Measurements from ENCODE around the gene CITED4. TPM values are rescaled to one million over a fixed set of nuclear protein-coding genes. Genes with fewer than 3 reads are reported as not detected.

The CITED4 gene
- total RNA-seq, 1 donor from 2014 or later: 3.6 TPM

DNA sequence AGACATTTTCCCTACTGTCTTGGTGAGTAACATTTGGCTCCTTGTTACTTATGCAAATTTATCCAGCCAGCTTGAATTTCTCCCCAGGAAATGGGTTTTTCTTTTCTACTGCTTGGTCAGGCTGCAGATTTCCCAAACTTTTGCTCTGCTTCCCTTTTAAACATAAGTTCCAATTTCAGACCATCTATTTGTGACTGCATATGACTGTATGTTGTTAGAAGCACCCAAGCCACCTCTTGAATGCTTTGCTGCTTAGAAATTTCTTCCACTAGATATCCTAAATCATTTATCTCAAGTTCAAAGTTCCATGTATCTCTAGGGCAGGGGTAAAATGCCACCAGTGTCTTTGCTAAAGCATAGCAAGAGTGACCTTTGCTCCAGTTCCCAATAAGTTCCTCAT is 32.3 kb upstream of the CITED4 start:
- Mint-ChIP-seq H3K9me3 (ENCODE audit: unreplicated experiment) (peaks cover 16% of the 10 kb centered on the region), H3K4me3 (ENCODE audit: unreplicated experiment) (no peak overlapping the region), H3K36me3 (ENCODE audit: low read depth, unreplicated experiment) (peaks cover 22% of the 10 kb centered on the region), H3K4me1 (ENCODE audit: unreplicated experiment) (peaks cover 3% of the 10 kb centered on the region), H3K27ac (ENCODE audit: unreplicated experiment) (no peak overlapping the region), H3K27me3 (ENCODE audit: unreplicated experiment) (peaks cover 2% of the 10 kb centered on the region)
- no peak for DNase-seq (ENCODE audit: low spot score)
- TF ChIP-seq, protein P1, sequence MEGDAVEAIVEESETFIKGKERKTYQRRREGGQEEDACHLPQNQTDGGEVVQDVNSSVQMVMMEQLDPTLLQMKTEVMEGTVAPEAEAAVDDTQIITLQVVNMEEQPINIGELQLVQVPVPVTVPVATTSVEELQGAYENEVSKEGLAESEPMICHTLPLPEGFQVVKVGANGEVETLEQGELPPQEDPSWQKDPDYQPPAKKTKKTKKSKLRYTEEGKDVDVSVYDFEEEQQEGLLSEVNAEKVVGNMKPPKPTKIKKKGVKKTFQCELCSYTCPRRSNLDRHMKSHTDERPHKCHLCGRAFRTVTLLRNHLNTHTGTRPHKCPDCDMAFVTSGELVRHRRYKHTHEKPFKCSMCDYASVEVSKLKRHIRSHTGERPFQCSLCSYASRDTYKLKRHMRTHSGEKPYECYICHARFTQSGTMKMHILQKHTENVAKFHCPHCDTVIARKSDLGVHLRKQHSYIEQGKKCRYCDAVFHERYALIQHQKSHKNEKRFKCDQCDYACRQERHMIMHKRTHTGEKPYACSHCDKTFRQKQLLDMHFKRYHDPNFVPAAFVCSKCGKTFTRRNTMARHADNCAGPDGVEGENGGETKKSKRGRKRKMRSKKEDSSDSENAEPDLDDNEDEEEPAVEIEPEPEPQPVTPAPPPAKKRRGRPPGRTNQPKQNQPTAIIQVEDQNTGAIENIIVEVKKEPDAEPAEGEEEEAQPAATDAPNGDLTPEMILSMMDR (IDR thresholded peaks at IDR 0.05; ENCODE audit: unreplicated experiment): no peak

DNA sequence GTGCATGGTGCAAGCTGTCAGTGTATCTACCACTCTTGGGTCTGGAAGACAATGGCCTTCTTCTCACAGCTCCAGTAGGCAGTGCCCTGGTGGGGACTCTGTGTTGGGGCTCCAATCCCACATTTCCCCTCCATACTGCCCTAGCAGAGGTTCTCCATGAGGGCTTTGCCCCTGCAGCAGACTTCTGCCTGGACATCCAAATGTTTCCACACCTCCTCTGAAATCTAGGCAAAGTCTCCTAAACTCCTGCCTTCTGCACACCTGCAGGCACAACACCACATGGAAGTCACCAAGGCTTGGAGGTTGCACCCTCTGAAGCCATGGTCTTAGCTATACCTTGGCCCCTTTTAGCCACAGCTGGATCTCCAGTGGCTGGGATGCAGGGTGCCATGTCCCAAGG is 31.8 kb upstream of the CITED4 start:
- H3K27ac Mint-ChIP-seq (ENCODE audit: unreplicated experiment): no peak overlapping the region
- H3K36me3 Mint-ChIP-seq (ENCODE audit: low read depth, unreplicated experiment): peaks cover 22% of the 10 kb centered on the region
- H3K27me3 Mint-ChIP-seq (ENCODE audit: unreplicated experiment): peaks cover 2% of the 10 kb centered on the region
- H3K4me3 Mint-ChIP-seq (ENCODE audit: unreplicated experiment): no peak overlapping the region
- no peak for DNase-seq (ENCODE audit: low spot score)
- H3K9me3 Mint-ChIP-seq (ENCODE audit: unreplicated experiment): peaks cover 16% of the 10 kb centered on the region
- peaks cover 3% of the 10 kb centered on the region for H3K4me1 Mint-ChIP-seq (ENCODE audit: unreplicated experiment)
- TF ChIP-seq, protein P1 (IDR thresholded peaks at IDR 0.05; ENCODE audit: unreplicated experiment): no peak

GRCh38 chr1:40892354-40892753 is 30.2 kb upstream of the CITED4 start:
- TF ChIP-seq, protein P1 (IDR thresholded peaks at IDR 0.05; ENCODE audit: unreplicated experiment): no peak
- no peak for DNase-seq (ENCODE audit: low spot score)
- no peak overlapping the region for H3K27ac Mint-ChIP-seq (ENCODE audit: unreplicated experiment)
- H3K4me3 Mint-ChIP-seq (ENCODE audit: unreplicated experiment): no peak overlapping the region
- H3K4me1 Mint-ChIP-seq (ENCODE audit: unreplicated experiment): peaks cover under 1% of the 10 kb centered on the region
- H3K9me3 Mint-ChIP-seq (ENCODE audit: unreplicated experiment): peaks cover 16% of the 10 kb centered on the region
- H3K36me3 Mint-ChIP-seq (ENCODE audit: low read depth, unreplicated experiment): peaks cover 22% of the 10 kb centered on the region
- peaks cover 2% of the 10 kb centered on the region for H3K27me3 Mint-ChIP-seq (ENCODE audit: unreplicated experiment)

- peaks cover 5% of the 10 kb centered on the region for H3K27me3 Mint-ChIP-seq (ENCODE audit: unreplicated experiment)
Observed at GRCh38 chr1:40890771-40891170, 28.6 kb upstream of the CITED4 start.

GRCh38 chr1:40887652-40888051 is 25.5 kb upstream of the CITED4 start:
- H3K27ac Mint-ChIP-seq (ENCODE audit: unreplicated experiment): no peak overlapping the region
- peaks cover 13% of the 10 kb centered on the region for H3K27me3 Mint-ChIP-seq (ENCODE audit: unreplicated experiment)
- DNase-seq (ENCODE audit: low spot score): no peak
- peaks cover 4% of the 10 kb centered on the region for H3K36me3 Mint-ChIP-seq (ENCODE audit: low read depth, unreplicated experiment)
- peaks cover under 1% of the 10 kb centered on the region for H3K9me3 Mint-ChIP-seq (ENCODE audit: unreplicated experiment)
- H3K4me3 Mint-ChIP-seq (ENCODE audit: unreplicated experiment): no peak overlapping the region
- TF ChIP-seq, protein P1 (IDR thresholded peaks at IDR 0.05; ENCODE audit: unreplicated experiment): no peak
- peaks cover 10% of the 10 kb centered on the region for H3K4me1 Mint-ChIP-seq (ENCODE audit: unreplicated experiment)

More at GRCh38 chr1:40890771-40891170, 28.6 kb upstream of the CITED4 start:
- no peak for DNase-seq (ENCODE audit: low spot score)
- no peak overlapping the region for H3K27ac Mint-ChIP-seq (ENCODE audit: unreplicated experiment)
- peaks cover 6% of the 10 kb centered on the region for H3K4me1 Mint-ChIP-seq (ENCODE audit: unreplicated experiment)
- TF ChIP-seq, protein P1 (IDR thresholded peaks at IDR 0.05; ENCODE audit: unreplicated experiment): no peak
- H3K9me3 Mint-ChIP-seq (ENCODE audit: unreplicated experiment): peaks cover 16% of the 10 kb centered on the region
- H3K4me3 Mint-ChIP-seq (ENCODE audit: unreplicated experiment): no peak overlapping the region
- H3K36me3 Mint-ChIP-seq (ENCODE audit: low read depth, unreplicated experiment): peaks cover 22% of the 10 kb centered on the region

Measured in endothelial cell (in vitro differentiated cells).